Gastrocnemius medialis (tissue), 4 donors: ENCODE data around the gene ROR2. TPM values are rescaled to one million over a fixed set of nuclear protein-coding genes. Genes with fewer than 3 reads are reported as not detected.

ENCODE experiments used
- ATAC-seq, 2 donors: fragments of 150-250 bp; one replicate each; pipeline ENCODE4 v1.9.1; 2016
- DNase-seq, 2 donors: peaks; one replicate each; pipeline ENCODE4 v3.0.0-alpha.2; 2019
- H3K27ac ChIP-seq, 4 donors: fragments of 200-600 bp; sonication (generic); 1 replicate in 1 of 4; 2 replicates in 3 of 4; pipeline ENCODE4 v1.5.1; 2016 to 2018; ENCODE audit warnings: mild to moderate bottlenecking in 2 of 4, moderate library complexity in 1 of 4
- H3K27me3 ChIP-seq, 3 donors: fragments of 200-600 bp; sonication (generic) in 2 of 3; 1 replicate in 1 of 3; 2 replicates in 2 of 3; pipeline versions ENCODE4 v1.5.1 to v1.6.0; 2016 to 2019; ENCODE audit warnings: mild to moderate bottlenecking in 1 of 3, moderate library complexity in 1 of 3
- H3K36me3 ChIP-seq, 2 donors: fragments of 200-600 bp; sonication (generic) in 1 of 2; one replicate each; pipeline ENCODE4 v1.5.1; 2017 to 2018
- H3K4me1 ChIP-seq, 2 donors: fragments of 200-600 bp; sonication (generic) in 1 of 2; one replicate each; pipeline ENCODE4 v1.5.1; 2016 to 2017; ENCODE audit warnings: mild to moderate bottlenecking in 2 of 2
- H3K4me3 ChIP-seq, 4 donors: fragments of 200-600 bp; sonication (generic) in 3 of 4; 1 replicate in 1 of 4; 2 replicates in 3 of 4; pipeline ENCODE4 v1.5.1; 2016 to 2019; ENCODE audit warnings: mild to moderate bottlenecking in 2 of 4
- H3K9me3 ChIP-seq, 3 donors: fragments of 200-600 bp; sonication (generic) in 2 of 3; 1 replicate in 1 of 3; 2 replicates in 2 of 3; pipeline ENCODE4 v1.5.1; 2016 to 2019
- POLR2A ChIP-seq, 2 donors: fragments of 450-650 bp; IDR thresholded peaks; one replicate each; pipeline ENCODE4 v1.6.1; 2017; ENCODE audit warnings: antibody characterized with exemption in 2 of 2, mild to moderate bottlenecking in 2 of 2, moderate library complexity in 2 of 2
- in situ Hi-C, 4 donors: fragments of 200-750 bp; cut with MboI; loops; one replicate each; pipeline versions ENCODE4 v1.15.0 to v1.8.0; 2017; ENCODE audit warnings: low sequenced_read_pairs in 4 of 4
- intact Hi-C: fragments of 100-400 bp; cut with DNase I; formaldehyde crosslinking; loops from one replicate; pipeline ENCODE4 v1.15.1; 2023; ENCODE audit warnings: low total_unique reads
- total RNA-seq, 4 donors: library from RNA; depleted of rRNA; stranded (reverse); fragments of >200 nt; gene quantifications; one replicate each; pipeline versions ENCODE4 v1.1.0 to v1.2.3, GENCODE V29; 2016
- TF ChIP-seq, protein P1 (sequence below), 5 experiments: fragments of 450-650 bp in 3 of 5; fragments of 200-600 bp in 2 of 5; sonication (generic) in 2 of 5; IDR thresholded peaks in 4 of 5; conservative IDR thresholded peaks in 1 of 5; 1 replicate in 4 of 5; 2 replicates in 1 of 5; pipeline ENCODE4 v1.5.1; 2016 to 2019; ENCODE audit warnings: antibody characterized with exemption in 5 of 5, mild to moderate bottlenecking in 3 of 5, moderate library complexity in 3 of 5

The ROR2 gene
- total RNA-seq, 4 donors from 2014 or later, result 0.15 to 1.2 (median 0.61) TPM

DNA sequence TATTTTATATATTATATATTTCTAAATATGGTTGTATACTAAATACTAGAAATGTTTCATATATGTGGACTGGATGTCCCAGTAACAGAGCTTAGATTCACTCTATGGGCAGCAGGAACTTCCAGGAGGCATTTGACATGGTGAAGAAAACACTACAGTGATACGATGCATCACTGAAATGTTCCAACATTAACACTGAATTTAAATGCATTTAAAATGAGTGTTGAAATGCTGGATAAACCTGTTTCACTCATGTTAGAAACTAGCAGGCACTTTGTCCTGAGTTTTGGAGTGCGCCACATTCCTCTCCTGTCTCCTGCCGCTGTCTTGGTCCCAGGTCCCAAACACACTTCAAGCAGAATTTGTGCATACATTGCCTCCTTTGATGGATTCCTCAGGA is 288.6 kb downstream of the ROR2 start:
- intact Hi-C loops (loop anchor here (10.0 kb wide), 1 partner anchor 527 kb away; no protein-coding TSS in a partner anchor), in situ Hi-C loops (no loop called here)
- H3K4me1 ChIP-seq, result no peaks in the 10 kb centered on the region
- no peak overlapping the region for H3K27ac ChIP-seq
- no peaks in the 10 kb centered on the region for H3K36me3 ChIP-seq
- H3K27me3 ChIP-seq, result no peaks in the 10 kb centered on the region
- no peaks in the 10 kb centered on the region for H3K9me3 ChIP-seq
- TF ChIP-seq, protein P1, sequence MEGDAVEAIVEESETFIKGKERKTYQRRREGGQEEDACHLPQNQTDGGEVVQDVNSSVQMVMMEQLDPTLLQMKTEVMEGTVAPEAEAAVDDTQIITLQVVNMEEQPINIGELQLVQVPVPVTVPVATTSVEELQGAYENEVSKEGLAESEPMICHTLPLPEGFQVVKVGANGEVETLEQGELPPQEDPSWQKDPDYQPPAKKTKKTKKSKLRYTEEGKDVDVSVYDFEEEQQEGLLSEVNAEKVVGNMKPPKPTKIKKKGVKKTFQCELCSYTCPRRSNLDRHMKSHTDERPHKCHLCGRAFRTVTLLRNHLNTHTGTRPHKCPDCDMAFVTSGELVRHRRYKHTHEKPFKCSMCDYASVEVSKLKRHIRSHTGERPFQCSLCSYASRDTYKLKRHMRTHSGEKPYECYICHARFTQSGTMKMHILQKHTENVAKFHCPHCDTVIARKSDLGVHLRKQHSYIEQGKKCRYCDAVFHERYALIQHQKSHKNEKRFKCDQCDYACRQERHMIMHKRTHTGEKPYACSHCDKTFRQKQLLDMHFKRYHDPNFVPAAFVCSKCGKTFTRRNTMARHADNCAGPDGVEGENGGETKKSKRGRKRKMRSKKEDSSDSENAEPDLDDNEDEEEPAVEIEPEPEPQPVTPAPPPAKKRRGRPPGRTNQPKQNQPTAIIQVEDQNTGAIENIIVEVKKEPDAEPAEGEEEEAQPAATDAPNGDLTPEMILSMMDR (IDR thresholded peaks at IDR 0.05 in 4 of 5, conservative IDR thresholded peaks at IDR 0.05 in 1 of 5), result no peak
- TF ChIP-seq POLR2A (IDR thresholded peaks at IDR 0.05), result no peak
- no peak for ATAC-seq
- H3K4me3 ChIP-seq, result no peak overlapping the region
- no peak for DNase-seq

DNA sequence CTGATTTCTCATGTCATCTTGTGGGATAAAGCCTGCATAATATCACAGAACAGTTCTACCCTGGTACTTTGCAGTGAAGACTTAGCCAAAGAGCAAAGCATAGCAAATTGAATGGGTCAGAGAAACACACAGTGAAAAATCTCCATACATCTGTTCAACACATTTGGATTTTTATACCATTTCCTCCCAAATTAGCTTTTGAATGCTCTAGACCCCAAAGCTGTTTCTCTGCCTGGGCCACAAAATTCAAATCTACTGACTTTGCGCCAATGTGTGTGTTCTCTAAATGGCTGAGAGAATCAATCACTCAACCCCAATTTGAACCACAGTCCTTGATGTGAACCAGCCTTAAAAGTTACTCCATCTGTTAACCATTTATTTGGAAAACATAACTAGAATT is 289.5 kb downstream of the ROR2 start:
- no peak overlapping the region for H3K27ac ChIP-seq

DNA sequence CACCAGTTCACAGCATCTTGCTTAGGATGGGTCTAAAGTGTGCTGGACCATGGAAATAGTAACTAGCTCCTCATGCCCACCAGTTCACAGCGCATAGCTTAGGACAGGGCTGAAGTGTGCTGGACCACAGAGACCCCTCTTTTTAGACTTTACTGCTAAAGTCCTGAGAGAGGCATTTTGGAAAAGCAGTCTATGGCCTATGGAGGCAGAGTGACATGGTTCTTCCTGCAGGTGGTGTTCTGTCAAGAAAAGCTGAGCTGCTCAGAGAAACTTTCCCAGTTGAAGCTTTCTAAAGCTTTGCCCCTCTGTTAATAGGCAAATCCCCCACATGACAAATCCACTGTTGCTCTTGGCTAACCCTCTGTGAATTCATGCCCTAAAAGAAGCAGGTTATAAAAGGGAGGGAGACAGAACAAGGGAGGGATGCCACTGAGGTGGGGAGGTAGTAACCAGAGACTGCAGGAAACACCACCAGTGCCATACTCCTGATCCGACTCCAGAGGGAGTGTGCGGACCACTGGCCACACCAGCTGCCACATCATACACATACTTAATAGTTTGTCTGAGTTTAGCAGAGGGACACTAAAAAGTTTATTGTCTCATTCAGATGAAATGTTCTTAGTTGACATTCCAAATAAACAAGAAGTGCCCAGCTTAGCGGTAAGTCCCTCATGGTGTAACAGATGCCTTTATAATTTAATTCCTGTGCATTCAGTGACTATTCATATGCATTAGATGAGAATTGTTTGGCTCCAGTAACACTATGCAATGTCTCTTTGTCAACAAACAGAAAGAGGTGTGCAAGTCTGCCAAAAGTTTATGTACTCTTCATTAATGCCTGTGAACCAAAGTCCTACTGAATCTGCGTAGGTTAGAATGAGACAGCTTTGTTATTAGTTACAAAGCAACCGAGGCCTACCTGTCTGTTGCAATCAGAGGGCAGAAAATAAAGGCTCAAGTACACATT is 290.2 kb downstream of the ROR2 start:
- ATAC-seq, result no peak
- TF ChIP-seq, protein P1 (IDR thresholded peaks at IDR 0.05 in 4 of 5, conservative IDR thresholded peaks at IDR 0.05 in 1 of 5), result no peak
- TF ChIP-seq POLR2A (IDR thresholded peaks at IDR 0.05), result no peak
- Histone ChIP-seq H3K27me3 (no peaks in the 10 kb centered on the region), H3K27ac (no peak overlapping the region), H3K4me1 (no peaks in the 10 kb centered on the region), H3K36me3 (no peaks in the 10 kb centered on the region), H3K4me3 (no peak overlapping the region), H3K9me3 (no peaks in the 10 kb centered on the region)
- intact Hi-C loops (loop anchor here (10.0 kb wide), 1 partner anchor 525 kb away; no protein-coding TSS in a partner anchor), in situ Hi-C loops (no loop called here)
- no peak for DNase-seq

More for the DNA sequence above, 289.5 kb downstream of the ROR2 start:
- no peak for TF ChIP-seq POLR2A (IDR thresholded peaks at IDR 0.05)
- TF ChIP-seq, protein P1 (IDR thresholded peaks at IDR 0.05 in 4 of 5, conservative IDR thresholded peaks at IDR 0.05 in 1 of 5), result no peak
- no peaks in the 10 kb centered on the region for H3K9me3 ChIP-seq
- intact Hi-C loops, result loop anchor here (10.0 kb wide), 1 partner anchor 526 kb away; no protein-coding TSS in a partner anchor
- ATAC-seq (no peak), DNase-seq (no peak)
- H3K36me3 ChIP-seq, result no peaks in the 10 kb centered on the region
- in situ Hi-C loops, result no loop called here
- no peaks in the 10 kb centered on the region for H3K27me3 ChIP-seq
- H3K4me1 ChIP-seq, result no peaks in the 10 kb centered on the region
- no peak overlapping the region for H3K4me3 ChIP-seq

- TF ChIP-seq, protein P1 (IDR thresholded peaks at IDR 0.05 in 4 of 5, conservative IDR thresholded peaks at IDR 0.05 in 1 of 5), result no peak
- no peak for TF ChIP-seq POLR2A (IDR thresholded peaks at IDR 0.05)
- Histone ChIP-seq H3K9me3 (no peaks in the 10 kb centered on the region), H3K4me1 (no peaks in the 10 kb centered on the region), H3K36me3 (no peaks in the 10 kb centered on the region), H3K4me3 (no peak overlapping the region), H3K27ac (no peak overlapping the region), H3K27me3 (no peaks in the 10 kb centered on the region)
- in situ Hi-C loops, result no loop called here
- ATAC-seq (no peak), DNase-seq (no peak)
- intact Hi-C loops, result no loop called here
These were observed 291.4 kb downstream of the ROR2 start for GRCh38 chr9:91658513-91659105.
